Caco-2 (cell line): ENCODE data around the gene PLCB1. TPM values are rescaled to one million over a fixed set of nuclear protein-coding genes. Genes with fewer than 3 reads are reported as not detected.

ENCODE experiments used
- BruUV-seq: library from RNA; stranded (reverse); fragments of 400-500 nt; replicated peaks from 2 replicates; lab custom pipeline; 2021; lab: Mats Ljungman, UMichigan
- CTCF ChIA-PET: fragments of 300-600 bp; sonication (Branson Sonifier 250); formaldehyde crosslinking; loops from one replicate; lab custom pipeline; 2022; ENCODE audit warnings: antibody characterized with exemption; lab: Charles Lee
- POLR2A ChIA-PET: fragments of 300-600 bp; sonication (Branson Sonifier 250); formaldehyde crosslinking; loops from one replicate; lab custom pipeline; 2022; ENCODE audit warnings: antibody characterized with exemption; lab: Charles Lee
- DNase-seq, 2 experiments: peaks; one replicate each; pipeline versions ENCODE4 v3.0.0 to v3.0.0-alpha.2; 2020 to 2022
- H3K27me3 ChIP-seq: replicated peaks from 2 replicates; pipeline ENCODE4 v1.6.0; 2011; ENCODE audit warnings: low read length; ENCODE audit not compliant: control insufficient read depth, insufficient read depth
- H3K36me3 ChIP-seq: 2 replicates; pipeline ENCODE4 v1.5.1; 2011; ENCODE audit warnings: low read length; ENCODE audit not compliant: control insufficient read depth, insufficient read depth
- H3K4me1 ChIP-seq: fragments of 250-450 bp; sonication (Bioruptor Pico); 2 replicates; pipeline ENCODE4 v1.5.1; 2020; ENCODE audit warnings: mild to moderate bottlenecking
- H3K4me3 ChIP-seq: 2 replicates; pipeline ENCODE4 v1.5.1; 2011; ENCODE audit warnings: low read depth, mild to moderate bottlenecking, control low read depth, low read length
- H3K9me3 ChIP-seq: fragments of 250-450 bp; sonication (Bioruptor Pico); 2 replicates; pipeline ENCODE4 v1.5.1; 2020; ENCODE audit warnings: mild to moderate bottlenecking, moderate library complexity
- H3K27ac Mint-ChIP-seq: one replicate; pipeline ENCODE4 v1.8.0; 2022; ENCODE audit warnings: mixed read lengths; ENCODE audit not compliant: unreplicated experiment
- H3K27me3 Mint-ChIP-seq: one replicate; pipeline ENCODE4 v1.8.0; 2022; ENCODE audit warnings: mixed read lengths; ENCODE audit not compliant: insufficient read depth, unreplicated experiment
- H3K36me3 Mint-ChIP-seq: one replicate; pipeline ENCODE4 v1.8.0; 2022; ENCODE audit warnings: mild to moderate bottlenecking, mixed read lengths; ENCODE audit not compliant: insufficient read depth, unreplicated experiment
- H3K4me1 Mint-ChIP-seq: one replicate; pipeline ENCODE4 v1.8.0; 2022; ENCODE audit warnings: low read depth, mixed read lengths; ENCODE audit not compliant: unreplicated experiment
- H3K4me3 Mint-ChIP-seq: one replicate; pipeline ENCODE4 v1.8.0; 2022; ENCODE audit warnings: mild to moderate bottlenecking, moderate library complexity, mixed read lengths; ENCODE audit not compliant: unreplicated experiment
- H3K9me3 Mint-ChIP-seq: one replicate; pipeline ENCODE4 v1.8.0; 2022; ENCODE audit warnings: mixed read lengths; ENCODE audit not compliant: unreplicated experiment
- CTCF ChIP-seq, 2 experiments: fragments of 200-600 bp in 1 of 2; IDR thresholded peaks; 1 replicate in 1 of 2; 2 replicates in 1 of 2; pipeline versions ENCODE4 v1.5.1 to v1.8.0; 2011 to 2022; ENCODE audit warnings: antibody characterized with exemption in 1 of 2, control low read depth in 1 of 2, inconsistent platforms in 1 of 2, low read depth in 1 of 2, low read length in 1 of 2, mild to moderate bottlenecking in 1 of 2, moderate library complexity in 1 of 2; ENCODE audit not compliant: insufficient read depth in 1 of 2, severe bottlenecking in 1 of 2, unreplicated experiment in 1 of 2
- intact Hi-C: fragments of 100-400 bp; cut with micrococcal nuclease; formaldehyde crosslinking; loops from one replicate; pipeline ENCODE4 v1.10.0; 2022; ENCODE audit not compliant: unreplicated experiment
- total RNA-seq: library from RNA; stranded (reverse); gene quantifications from 2 replicates; pipeline ENCODE4 v1.2.3, GENCODE V29; 2022

Gene PLCB1
- total RNA-seq, 1 experiment from 2014 or later: 105 TPM

- Mint-ChIP-seq H3K4me3 (no peak overlapping the region), H3K27me3 (no peaks in the 10 kb centered on the region), H3K36me3 (peaks cover 5% of the 10 kb centered on the region), H3K27ac (no peak overlapping the region), H3K4me1 (peaks cover 11% of the 10 kb centered on the region), H3K9me3 (no peaks in the 10 kb centered on the region)
- no peak for DNase-seq
- no peak overlapping the region for H3K4me3 ChIP-seq
- no TSS peak for BruUV-seq
- no peak for TF ChIP-seq CTCF (IDR thresholded peaks at IDR 0.05; ENCODE audit: insufficient read depth in 1 of 2, low read depth in 1 of 2, low read length in 1 of 2, severe bottlenecking in 1 of 2, unreplicated experiment in 1 of 2)
- ChIA-PET CTCF (no interaction called here), POLR2A (no interaction called here)
- no peaks in the 10 kb centered on the region for H3K36me3 ChIP-seq
- intact Hi-C loops: no loop called here
- H3K9me3 ChIP-seq: no peaks in the 10 kb centered on the region
- H3K27me3 ChIP-seq: no peaks in the 10 kb centered on the region
- 0 out of 2 replicates have a peak, but pooled peaks cover 9% of the 10 kb centered on the region for H3K4me1 ChIP-seq
Measured at GRCh38 chr20:8310618-8311017, 178.6 kb downstream of the PLCB1 start.

GRCh38 chr20:8313073-8313472, 181.0 kb downstream of the PLCB1 start:
- Mint-ChIP-seq H3K27me3 (no peaks in the 10 kb centered on the region), H3K4me3 (no peak overlapping the region), H3K36me3 (no peaks in the 10 kb centered on the region), H3K27ac (no peak overlapping the region), H3K4me1 (peaks cover 14% of the 10 kb centered on the region), H3K9me3 (no peaks in the 10 kb centered on the region)
- Histone ChIP-seq H3K36me3 (no peaks in the 10 kb centered on the region), H3K4me1 (0 out of 2 replicates have a peak, but pooled peaks cover 13% of the 10 kb centered on the region), H3K9me3 (no peaks in the 10 kb centered on the region), H3K27me3 (no peaks in the 10 kb centered on the region), H3K4me3 (no peak overlapping the region)
- CTCF ChIA-PET: no interaction called here
- no peak for DNase-seq
- TF ChIP-seq CTCF (IDR thresholded peaks at IDR 0.05; ENCODE audit: insufficient read depth in 1 of 2, low read depth in 1 of 2, low read length in 1 of 2, severe bottlenecking in 1 of 2, unreplicated experiment in 1 of 2): no peak
- POLR2A ChIA-PET: no interaction called here
- intact Hi-C loops: no loop called here
- BruUV-seq: no TSS peak

- intact Hi-C loops: no loop called here
Measured at GRCh38 chr20:8315639-8316573, 183.8 kb downstream of the PLCB1 start.

More at GRCh38 chr20:8315639-8316573, 183.8 kb downstream of the PLCB1 start:
- peaks cover 14% of the 10 kb centered on the region for H3K4me1 Mint-ChIP-seq
- BruUV-seq: no TSS peak
- H3K27ac Mint-ChIP-seq: no peak overlapping the region
- no peaks in the 10 kb centered on the region for H3K9me3 ChIP-seq
- H3K36me3 Mint-ChIP-seq: no peaks in the 10 kb centered on the region
- no peak overlapping the region for H3K4me3 ChIP-seq
- H3K4me3 Mint-ChIP-seq: no peak overlapping the region
- TF ChIP-seq CTCF (IDR thresholded peaks at IDR 0.05; ENCODE audit: insufficient read depth in 1 of 2, low read depth in 1 of 2, low read length in 1 of 2, severe bottlenecking in 1 of 2, unreplicated experiment in 1 of 2): no peak
- ChIA-PET POLR2A (no interaction called here), CTCF (no interaction called here)
- H3K9me3 Mint-ChIP-seq: no peaks in the 10 kb centered on the region
- no peak for DNase-seq
- 0 out of 2 replicates have a peak, but pooled peaks cover 13% of the 10 kb centered on the region for H3K4me1 ChIP-seq
- no peaks in the 10 kb centered on the region for H3K36me3 ChIP-seq
- H3K27me3 Mint-ChIP-seq: no peaks in the 10 kb centered on the region
- H3K27me3 ChIP-seq: no peaks in the 10 kb centered on the region
